HepG2 (cell line): ENCODE data around the gene NRG2. TPM values are rescaled to one million over a fixed set of nuclear protein-coding genes. Genes with fewer than 3 reads are reported as not detected.

ENCODE experiments used
- ATAC-seq: fragments of 200-7000 bp; cut with Tn5 transposase; 3 replicates; pipeline ENCODE4 v1.9.1; 2020; ENCODE audit warnings: mild to moderate bottlenecking, moderate library complexity
- BruUV-seq: library from RNA; stranded (reverse); fragments of 400-500 nt; replicated peaks from 2 replicates; lab custom pipeline; 2021; lab: Mats Ljungman, UMichigan
- CTCF ChIA-PET: fragments of 300-600 bp; formaldehyde crosslinking; extraction: SDS; loops from one replicate; lab custom pipeline; 2021; ENCODE audit warnings: low total read pairs, inconsistent platforms, low intra/inter-chr PET ratio; lab: Yijun Ruan, JAX
- POLR2A ChIA-PET: fragments of 350-600 bp; sonication (Branson Sonifier 250); formaldehyde crosslinking; loops from one replicate; lab custom pipeline; 2020; ENCODE audit warnings: antibody characterized with exemption, inconsistent platforms; lab: Yijun Ruan, JAX
- DNase-seq: peaks from one replicate; pipeline ENCODE4 v3.0.0-alpha.2; 2015; ENCODE audit warnings: low spot score
- FAIRE-seq: peaks from 3 replicates; lab custom pipeline; 2011; peaks lifted over from hg19 to GRCh38; lab: Jason Lieb, UNC
- H2AFZ ChIP-seq: one replicate; pipeline ENCODE4 v1.6.1; 2011; ENCODE audit warnings: low read length, inconsistent platforms
- H3K27ac ChIP-seq: fragments of 300-600 bp; 3 replicates; pipeline ENCODE4 v1.8.0; 2011; ENCODE audit warnings: mixed run types, mild to moderate bottlenecking, mixed read lengths, low read length, inconsistent platforms; ENCODE audit not compliant: insufficient read depth; ENCODE audit errors: extremely low read length
- H3K27me3 ChIP-seq, 2 experiments: fragments of 200-600 bp in 1 of 2; 2 replicates in 1 of 2; 3 replicates in 1 of 2; pipeline versions ENCODE4 v1.6.0 to v1.8.0; 2011; ENCODE audit warnings: low read length in 2 of 2, mild to moderate bottlenecking in 2 of 2, moderate library complexity in 2 of 2, inconsistent platforms in 1 of 2; ENCODE audit not compliant: insufficient read depth in 2 of 2, control insufficient read depth in 1 of 2
- H3K36me3 ChIP-seq, 2 experiments: fragments of 200-600 bp in 1 of 2; replicated peaks in 1 of 2; 2 replicates in 1 of 2; 3 replicates in 1 of 2; pipeline versions ENCODE4 v1.5.1 to v1.8.0; 2011; ENCODE audit warnings: low read length in 2 of 2, inconsistent platforms in 1 of 2; ENCODE audit not compliant: insufficient read depth in 2 of 2, control insufficient read depth in 1 of 2
- H3K4me1 ChIP-seq: 2 replicates; pipeline ENCODE4 v1.5.1; 2012; ENCODE audit warnings: low read length, inconsistent platforms; ENCODE audit not compliant: insufficient read depth
- H3K4me2 ChIP-seq: 2 replicates; pipeline ENCODE4 v1.6.0; 2011; ENCODE audit warnings: low read depth, low read length, inconsistent platforms
- H3K4me3 ChIP-seq, 3 experiments: fragments of 200-600 bp in 1 of 3; sonication (generic), shearing (Covaris generic) in 1 of 3; replicated peaks in 1 of 3; 2 replicates each; pipeline ENCODE4 v1.5.1; 2011 to 2016; ENCODE audit warnings: low read length in 3 of 3, inconsistent platforms in 2 of 3, low read depth in 2 of 3, mild to moderate bottlenecking in 2 of 3, control low read depth in 1 of 3, mixed read lengths in 1 of 3; ENCODE audit not compliant: insufficient read depth in 1 of 3
- H3K79me2 ChIP-seq: one replicate; pipeline ENCODE4 v1.6.1; 2011; ENCODE audit warnings: low read length, inconsistent platforms; ENCODE audit not compliant: insufficient read depth
- H3K9ac ChIP-seq: 2 replicates; pipeline ENCODE4 v1.6.0; 2011; ENCODE audit warnings: mild to moderate bottlenecking, low read depth, low read length, inconsistent platforms; ENCODE audit not compliant: insufficient read depth
- H3K9me3 ChIP-seq: 2 replicates; pipeline ENCODE4 v1.5.1; 2012; ENCODE audit warnings: mild to moderate bottlenecking, low read length
- H4K20me1 ChIP-seq: 2 replicates; pipeline ENCODE4 v1.6.0; 2011; ENCODE audit warnings: inconsistent platforms, mild to moderate bottlenecking, low read length, moderate library complexity; ENCODE audit not compliant: insufficient read depth
- CC2D1A ChIP-seq: sonication (generic); formaldehyde crosslinking; IDR thresholded peaks from 2 replicates; pipeline ENCODE4 v1.8.1; 2023; ENCODE audit warnings: mild to moderate bottlenecking, missing genetic modification reagents
- FOXA3 ChIP-seq: IDR thresholded peaks from 2 replicates; pipeline ENCODE4 v1.6.1; 2016; ENCODE audit warnings: missing genetic modification reagents, missing compliant biosample characterization
- HCFC1 ChIP-seq: fragments of 150-350 bp; IDR thresholded peaks from 2 replicates; pipeline ENCODE4 v1.6.1; 2014; ENCODE audit warnings: low read depth, low read length
- MATR3 ChIP-seq: sonication (generic); formaldehyde crosslinking; IDR thresholded peaks from 2 replicates; pipeline ENCODE4 v1.4.0; 2020; ENCODE audit warnings: missing genetic modification reagents
- NFYC ChIP-seq: IDR thresholded peaks from 2 replicates; pipeline ENCODE4 v1.6.1; 2016; ENCODE audit warnings: missing genetic modification reagents, missing compliant biosample characterization
- ZBTB7A ChIP-seq: sonication (generic); formaldehyde crosslinking; IDR thresholded peaks from 2 replicates; pipeline ENCODE4 v1.8.0; 2022; ENCODE audit warnings: mild to moderate bottlenecking, missing genetic modification reagents
- ZFP90 ChIP-seq: sonication (generic); formaldehyde crosslinking; IDR thresholded peaks from 2 replicates; pipeline ENCODE4 v1.8.0; 2022; ENCODE audit warnings: missing genetic modification reagents, mild to moderate bottlenecking, inconsistent platforms, borderline replicate concordance
- ZNF510 ChIP-seq: sonication (generic); formaldehyde crosslinking; IDR thresholded peaks from 2 replicates; pipeline ENCODE4 v1.4.0; 2020; ENCODE audit warnings: low read depth, mild to moderate bottlenecking, missing genetic modification reagents
- ZNF839 ChIP-seq: sonication (generic); formaldehyde crosslinking; IDR thresholded peaks from 2 replicates; pipeline ENCODE4 v1.4.0; 2020; ENCODE audit warnings: missing genetic modification reagents, mild to moderate bottlenecking, borderline replicate concordance
- WGBS: methylation state at CpG from one replicate; pipeline ENCODE4 v1.1.6; 2017; ENCODE audit warnings: low lambda C conversion rate; 5-methylcytosine and 5-hydroxymethylcytosine counted together
- in situ Hi-C: cut with HindIII; loops from 2 replicates; pipeline ENCODE4 v1.10.0; 2017; ENCODE audit warnings: low pct_unique_long_range_greater_than_20kb; ENCODE audit not compliant: extremely low pct_ligation_motif_present
- intact Hi-C: fragments of 100-400 bp; cut with micrococcal nuclease; formaldehyde crosslinking; loops from one replicate; pipeline ENCODE4 v1.10.0; 2022; ENCODE audit not compliant: unreplicated experiment
- polyA plus RNA-seq, 8 experiments: library from polyadenylated mRNA; depleted of rRNA in 3 of 8; stranded (reverse) in 7 of 8; unstranded in 1 of 8; fragments of >200 nt; fragmentation: Illumina TruSeq in 4 of 8; extraction: Trizol in 4 of 8; gene quantifications; 2 replicates each; pipeline versions ENCODE4 v1.2.1 to v1.2.3, GENCODE V29; 2011 to 2016; ENCODE audit warnings: low read depth in 4 of 8, missing spikeins in 1 of 8, mixed read lengths in 1 of 8; ENCODE audit not compliant: insufficient read depth in 1 of 8
- total RNA-seq, 5 experiments: library from RNA; depleted of rRNA; stranded (reverse); fragments of >200 nt; fragmentation: Illumina TruSeq; extraction: Trizol; gene quantifications; 2 replicates each; pipeline ENCODE4 v1.2.3, GENCODE V29; 2016; ENCODE audit warnings: low read depth in 1 of 5
- TF ChIP-seq, protein P1 (sequence below): sonication (generic); formaldehyde crosslinking; IDR thresholded peaks from 2 replicates; pipeline ENCODE4 v1.8.1; 2023; ENCODE audit warnings: missing genetic modification reagents, mild to moderate bottlenecking, borderline replicate concordance
- TF ChIP-seq, protein P2 (sequence below): sonication (generic); formaldehyde crosslinking; IDR thresholded peaks from 2 replicates; pipeline ENCODE4 v1.4.0; 2020; ENCODE audit warnings: missing genetic modification reagents, borderline replicate concordance
- TF ChIP-seq, protein P3 (sequence below): sonication (generic); formaldehyde crosslinking; IDR thresholded peaks from 2 replicates; pipeline ENCODE4 v1.4.0; 2020; ENCODE audit warnings: missing genetic modification reagents
- TF ChIP-seq, protein P4 (sequence below): sonication (generic); formaldehyde crosslinking; IDR thresholded peaks from 2 replicates; pipeline ENCODE4 v1.5.0; 2020; ENCODE audit warnings: missing genetic modification reagents, mild to moderate bottlenecking, borderline replicate concordance

Gene NRG2
- total and polyA plus RNA-seq, 2 of the 13 experiments (the other 11 are each of a cell fraction or from before 2014, with no cell fraction given), result not detected

DNA sequence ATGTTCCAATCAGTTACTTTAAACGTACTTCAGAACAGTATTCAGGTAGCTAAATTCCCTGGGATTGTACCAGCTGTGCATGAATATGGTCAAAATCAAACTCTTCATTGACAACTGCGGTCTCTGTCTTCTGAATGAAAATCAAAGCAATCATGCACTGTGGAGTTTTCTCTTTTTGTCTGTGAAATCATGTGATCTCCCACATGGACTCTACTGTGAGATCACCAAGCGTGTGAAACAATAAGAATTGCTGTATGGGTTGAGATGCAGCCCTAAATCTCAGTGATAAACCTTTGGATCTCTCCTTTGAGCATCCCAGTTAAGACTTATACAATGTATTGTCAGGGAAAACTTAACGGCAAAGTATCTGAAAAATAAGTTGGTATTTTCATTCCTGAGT is 6.1 kb downstream of the NRG2 start:
- FAIRE-seq, result no peak
- Histone ChIP-seq H3K27me3 (peaks cover 2 to 32% of the 10 kb centered on the region in 2 experiments; a peak in 4 of 5 replicates), H3K9ac (no peak overlapping the region), H3K4me1 (no peaks in the 10 kb centered on the region), H4K20me1 (no peaks in the 10 kb centered on the region), H3K9me3 (0 out of 2 replicates have a peak, but pooled peaks cover 5% of the 10 kb centered on the region), H3K79me2 (no peaks in the 10 kb centered on the region), H3K27ac (no peak overlapping the region), H3K4me3 (no peak overlapping the region), H2AFZ (no peak overlapping the region), H3K4me2 (no peak overlapping the region), H3K36me3 (no peaks in the 10 kb centered on the region)
- intact Hi-C loops, result no loop called here
- ATAC-seq, result no peak
- in situ Hi-C loops, result no loop called here
- no peak for DNase-seq
- CTCF ChIA-PET, result no interaction called here
- no peak for TF ChIP-seq MATR3 (CRISPR knock-in tag)
- TF ChIP-seq NFYC (CRISPR knock-in tag), result no peak
- no peak for TF ChIP-seq HCFC1
- TF ChIP-seq, protein P1, sequence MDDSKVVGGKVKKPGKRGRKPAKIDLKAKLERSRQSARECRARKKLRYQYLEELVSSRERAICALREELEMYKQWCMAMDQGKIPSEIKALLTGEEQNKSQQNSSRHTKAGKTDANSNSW (CRISPR knock-in tag), result no peak
- TF ChIP-seq ZNF839 (CRISPR knock-in tag), result no peak
- TF ChIP-seq, protein P2, sequence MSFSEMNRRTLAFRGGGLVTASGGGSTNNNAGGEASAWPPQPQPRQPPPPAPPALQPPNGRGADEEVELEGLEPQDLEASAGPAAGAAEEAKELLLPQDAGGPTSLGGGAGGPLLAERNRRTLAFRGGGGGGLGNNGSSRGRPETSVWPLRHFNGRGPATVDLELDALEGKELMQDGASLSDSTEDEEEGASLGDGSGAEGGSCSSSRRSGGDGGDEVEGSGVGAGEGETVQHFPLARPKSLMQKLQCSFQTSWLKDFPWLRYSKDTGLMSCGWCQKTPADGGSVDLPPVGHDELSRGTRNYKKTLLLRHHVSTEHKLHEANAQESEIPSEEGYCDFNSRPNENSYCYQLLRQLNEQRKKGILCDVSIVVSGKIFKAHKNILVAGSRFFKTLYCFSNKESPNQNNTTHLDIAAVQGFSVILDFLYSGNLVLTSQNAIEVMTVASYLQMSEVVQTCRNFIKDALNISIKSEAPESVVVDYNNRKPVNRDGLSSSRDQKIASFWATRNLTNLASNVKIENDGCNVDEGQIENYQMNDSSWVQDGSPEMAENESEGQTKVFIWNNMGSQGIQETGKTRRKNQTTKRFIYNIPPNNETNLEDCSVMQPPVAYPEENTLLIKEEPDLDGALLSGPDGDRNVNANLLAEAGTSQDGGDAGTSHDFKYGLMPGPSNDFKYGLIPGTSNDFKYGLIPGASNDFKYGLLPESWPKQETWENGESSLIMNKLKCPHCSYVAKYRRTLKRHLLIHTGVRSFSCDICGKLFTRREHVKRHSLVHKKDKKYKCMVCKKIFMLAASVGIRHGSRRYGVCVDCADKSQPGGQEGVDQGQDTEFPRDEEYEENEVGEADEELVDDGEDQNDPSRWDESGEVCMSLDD (CRISPR knock-in tag), result no peak
- TF ChIP-seq, protein P3, sequence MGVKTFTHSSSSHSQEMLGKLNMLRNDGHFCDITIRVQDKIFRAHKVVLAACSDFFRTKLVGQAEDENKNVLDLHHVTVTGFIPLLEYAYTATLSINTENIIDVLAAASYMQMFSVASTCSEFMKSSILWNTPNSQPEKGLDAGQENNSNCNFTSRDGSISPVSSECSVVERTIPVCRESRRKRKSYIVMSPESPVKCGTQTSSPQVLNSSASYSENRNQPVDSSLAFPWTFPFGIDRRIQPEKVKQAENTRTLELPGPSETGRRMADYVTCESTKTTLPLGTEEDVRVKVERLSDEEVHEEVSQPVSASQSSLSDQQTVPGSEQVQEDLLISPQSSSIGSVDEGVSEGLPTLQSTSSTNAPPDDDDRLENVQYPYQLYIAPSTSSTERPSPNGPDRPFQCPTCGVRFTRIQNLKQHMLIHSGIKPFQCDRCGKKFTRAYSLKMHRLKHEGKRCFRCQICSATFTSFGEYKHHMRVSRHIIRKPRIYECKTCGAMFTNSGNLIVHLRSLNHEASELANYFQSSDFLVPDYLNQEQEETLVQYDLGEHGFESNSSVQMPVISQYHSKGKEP (CRISPR knock-in tag), result no peak
- TF ChIP-seq FOXA3 (CRISPR knock-in tag), result no peak
- TF ChIP-seq ZFP90 (CRISPR knock-in tag), result no peak
- no peak for TF ChIP-seq CC2D1A (CRISPR knock-in tag)
- TF ChIP-seq ZBTB7A (CRISPR knock-in tag), result no peak
- TF ChIP-seq, protein P4, sequence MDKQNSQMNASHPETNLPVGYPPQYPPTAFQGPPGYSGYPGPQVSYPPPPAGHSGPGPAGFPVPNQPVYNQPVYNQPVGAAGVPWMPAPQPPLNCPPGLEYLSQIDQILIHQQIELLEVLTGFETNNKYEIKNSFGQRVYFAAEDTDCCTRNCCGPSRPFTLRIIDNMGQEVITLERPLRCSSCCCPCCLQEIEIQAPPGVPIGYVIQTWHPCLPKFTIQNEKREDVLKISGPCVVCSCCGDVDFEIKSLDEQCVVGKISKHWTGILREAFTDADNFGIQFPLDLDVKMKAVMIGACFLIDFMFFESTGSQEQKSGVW (CRISPR knock-in tag), result no peak
- TF ChIP-seq ZNF510, result no peak
- WGBS, result 44% methylated on average over 4 of the region's 4 CpGs
- POLR2A ChIA-PET, result no interaction called here
- BruUV-seq, result no TSS peak
